ENCODE data around the gene NEGR1.

GRCh38 chr1:72056516-72056915 is 225.8 kb downstream of the NEGR1 start:
- TF ChIP-seq CTCF (IDR thresholded peaks at IDR 0.05; ENCODE audit: low read depth, low read length) (no peak), EZH2phosphoT487 (IDR thresholded peaks at IDR 0.05; ENCODE audit: low read depth) (no peak)
